WTC11 (cell line): ENCODE results near the gene ATP6V0E1. TPM values are rescaled to one million over a fixed set of nuclear protein-coding genes. Genes with fewer than 3 reads are reported as not detected.

Source experiments
- CREM ChIP-seq: sonication (generic); formaldehyde crosslinking; IDR thresholded peaks from 2 replicates; pipeline ENCODE4 v1.8.1; 2022; ENCODE audit warnings: mild to moderate bottlenecking, missing genetic modification reagents, moderate library complexity
- ETV6 ChIP-seq: sonication (generic); formaldehyde crosslinking; IDR thresholded peaks from 2 replicates; pipeline ENCODE4 v1.8.1; 2022; ENCODE audit warnings: mild to moderate bottlenecking, missing genetic modification reagents
- HMGA2 ChIP-seq: fragments of 250-450 bp; sonication (Bioruptor Pico); IDR thresholded peaks from 2 replicates; pipeline ENCODE4 v1.4.0; 2021; ENCODE audit warnings: mild to moderate bottlenecking, moderate library complexity
- JUN ChIP-seq: sonication (generic); formaldehyde crosslinking; IDR thresholded peaks from 2 replicates; pipeline ENCODE4 v1.8.0; 2023; ENCODE audit warnings: mild to moderate bottlenecking, missing genetic modification reagents
- NFATC4 ChIP-seq: fragments of 250-450 bp; sonication (Bioruptor Pico); IDR thresholded peaks from 2 replicates; pipeline ENCODE4 v1.9.0; 2021; ENCODE audit warnings: mild to moderate bottlenecking
- NFYB ChIP-seq: sonication (generic); formaldehyde crosslinking; conservative IDR thresholded peaks from 2 replicates; pipeline ENCODE4 v1.8.0; 2022; ENCODE audit warnings: low read depth, missing genetic modification reagents
- ZNF219 ChIP-seq: sonication (generic); formaldehyde crosslinking; IDR thresholded peaks from 2 replicates; pipeline ENCODE4 v1.8.0; 2023; ENCODE audit warnings: missing genetic modification reagents, mild to moderate bottlenecking, borderline replicate concordance
- ZNF317 ChIP-seq: sonication (generic); formaldehyde crosslinking; IDR thresholded peaks from 2 replicates; pipeline ENCODE4 v1.8.1; 2023; ENCODE audit warnings: low read depth, mild to moderate bottlenecking, moderate library complexity, missing genetic modification reagents, borderline replicate concordance
- ZNF396 ChIP-seq: fragments of 250-450 bp; sonication (Bioruptor Pico); IDR thresholded peaks from 2 replicates; pipeline ENCODE4 v1.8.0; 2021; ENCODE audit warnings: mild to moderate bottlenecking, moderate library complexity, borderline replicate concordance
- ZNF416 ChIP-seq: fragments of 250-450 bp; sonication (Bioruptor Pico); IDR thresholded peaks from 2 replicates; pipeline ENCODE4 v1.9.0; 2021; ENCODE audit warnings: mild to moderate bottlenecking, inconsistent platforms
- total RNA-seq: library from RNA; stranded (reverse); gene quantifications from 3 replicates; pipeline ENCODE4 v1.2.3, GENCODE V29; 2021
- TF ChIP-seq, protein P1 (sequence below): sonication (generic); formaldehyde crosslinking; IDR thresholded peaks from 2 replicates; pipeline ENCODE4 v1.8.1; 2023; ENCODE audit warnings: mild to moderate bottlenecking, missing genetic modification reagents, moderate library complexity
- TF ChIP-seq, protein P2 (sequence below): sonication (generic); formaldehyde crosslinking; IDR thresholded peaks from 2 replicates; pipeline ENCODE4 v1.8.1; 2022; ENCODE audit warnings: low read depth, missing genetic modification reagents, borderline replicate concordance
- TF ChIP-seq, protein P3 (sequence below): fragments of 250-450 bp; sonication (Bioruptor Pico); conservative IDR thresholded peaks from 2 replicates; pipeline ENCODE4 v1.9.0; 2021; ENCODE audit warnings: mild to moderate bottlenecking
- TF ChIP-seq, protein P4 (sequence below): sonication (generic); formaldehyde crosslinking; IDR thresholded peaks from 2 replicates; pipeline ENCODE4 v1.8.0; 2023; ENCODE audit warnings: missing genetic modification reagents, mild to moderate bottlenecking, borderline replicate concordance
- TF ChIP-seq, protein P5 (sequence below): fragments of 250-450 bp; sonication (Bioruptor Pico); IDR thresholded peaks from 2 replicates; pipeline ENCODE4 v1.9.0; 2021; ENCODE audit warnings: mild to moderate bottlenecking, borderline replicate concordance
- TF ChIP-seq, protein P6 (sequence below): fragments of 250-450 bp; sonication (Bioruptor Pico); IDR thresholded peaks from 2 replicates; pipeline ENCODE4 v2.1.2; 2022; ENCODE audit warnings: mild to moderate bottlenecking, moderate library complexity
- TF ChIP-seq, protein P7 (sequence below): sonication (generic); formaldehyde crosslinking; IDR thresholded peaks from 2 replicates; pipeline ENCODE4 v1.8.1; 2023; ENCODE audit warnings: mild to moderate bottlenecking, missing genetic modification reagents
- TF ChIP-seq, protein P8 (sequence below): sonication (generic); formaldehyde crosslinking; IDR thresholded peaks from 2 replicates; pipeline ENCODE4 v1.8.0; 2022; ENCODE audit warnings: mild to moderate bottlenecking, missing genetic modification reagents

Gene ATP6V0E1
- total RNA-seq, 1 experiment from 2014 or later = 80.9 TPM

DNA sequence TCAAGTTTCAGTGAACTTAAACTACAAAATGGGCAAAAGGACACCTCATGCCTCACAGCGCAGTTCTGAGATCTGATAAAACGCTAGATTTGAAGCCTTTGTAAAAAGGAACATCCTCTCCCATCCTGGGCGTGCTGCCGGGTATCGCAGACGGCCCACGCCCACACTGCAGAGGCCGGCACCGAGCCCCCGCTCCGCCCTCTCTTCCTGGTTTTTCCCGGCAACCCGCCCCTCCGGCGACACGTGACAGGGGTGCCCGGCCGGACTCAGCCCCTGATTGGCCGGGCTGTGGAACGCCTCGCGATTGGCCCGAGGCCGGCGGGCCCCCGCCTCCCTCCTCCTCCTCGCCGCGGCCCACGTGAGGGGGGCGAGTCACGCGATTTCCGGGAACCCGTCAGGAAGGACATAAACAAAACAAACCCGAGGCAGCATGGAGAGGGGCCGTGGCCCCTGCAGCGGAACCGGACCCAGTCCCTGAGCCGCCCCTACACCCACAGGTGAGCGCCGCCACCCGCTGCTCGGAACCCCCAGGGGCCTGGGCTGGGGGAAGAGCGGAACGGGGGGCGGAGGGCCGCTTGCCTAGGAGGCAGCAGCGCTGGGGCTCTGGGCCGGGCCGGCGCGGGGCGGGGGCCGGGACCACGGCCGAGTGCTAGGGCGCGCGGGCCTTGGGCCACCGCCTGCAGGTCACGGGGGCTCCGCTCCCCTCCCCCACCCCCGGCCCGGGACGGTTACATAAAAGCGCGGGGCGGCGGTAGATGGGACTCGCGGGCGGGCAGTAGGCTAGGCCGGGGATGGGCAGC, 72.6 kb downstream of the ATP6V0E1 start, which contains the start of gene CREBRF (continued):
- TF ChIP-seq ETV6 = no peak
- TF ChIP-seq ZNF396 (CRISPR knock-in tag) = no peak
- peak; percentile 68 for TF ChIP-seq NFYB (CRISPR knock-in tag)
- TF ChIP-seq, protein P1, sequence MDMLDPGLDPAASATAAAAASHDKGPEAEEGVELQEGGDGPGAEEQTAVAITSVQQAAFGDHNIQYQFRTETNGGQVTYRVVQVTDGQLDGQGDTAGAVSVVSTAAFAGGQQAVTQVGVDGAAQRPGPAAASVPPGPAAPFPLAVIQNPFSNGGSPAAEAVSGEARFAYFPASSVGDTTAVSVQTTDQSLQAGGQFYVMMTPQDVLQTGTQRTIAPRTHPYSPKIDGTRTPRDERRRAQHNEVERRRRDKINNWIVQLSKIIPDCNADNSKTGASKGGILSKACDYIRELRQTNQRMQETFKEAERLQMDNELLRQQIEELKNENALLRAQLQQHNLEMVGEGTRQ (CRISPR knock-in tag) = peak; percentile 98
- TF ChIP-seq JUN = no peak
- TF ChIP-seq ZNF219 (CRISPR knock-in tag) = no peak
- no peak for TF ChIP-seq HMGA2 (CRISPR knock-in tag)
- no peak for TF ChIP-seq ZNF317 (CRISPR knock-in tag)
- no peak for TF ChIP-seq NFATC4 (CRISPR knock-in tag)
- TF ChIP-seq, protein P2, sequence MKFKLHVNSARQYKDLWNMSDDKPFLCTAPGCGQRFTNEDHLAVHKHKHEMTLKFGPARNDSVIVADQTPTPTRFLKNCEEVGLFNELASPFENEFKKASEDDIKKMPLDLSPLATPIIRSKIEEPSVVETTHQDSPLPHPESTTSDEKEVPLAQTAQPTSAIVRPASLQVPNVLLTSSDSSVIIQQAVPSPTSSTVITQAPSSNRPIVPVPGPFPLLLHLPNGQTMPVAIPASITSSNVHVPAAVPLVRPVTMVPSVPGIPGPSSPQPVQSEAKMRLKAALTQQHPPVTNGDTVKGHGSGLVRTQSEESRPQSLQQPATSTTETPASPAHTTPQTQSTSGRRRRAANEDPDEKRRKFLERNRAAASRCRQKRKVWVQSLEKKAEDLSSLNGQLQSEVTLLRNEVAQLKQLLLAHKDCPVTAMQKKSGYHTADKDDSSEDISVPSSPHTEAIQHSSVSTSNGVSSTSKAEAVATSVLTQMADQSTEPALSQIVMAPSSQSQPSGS (CRISPR knock-in tag) = no peak
- TF ChIP-seq, protein P3, sequence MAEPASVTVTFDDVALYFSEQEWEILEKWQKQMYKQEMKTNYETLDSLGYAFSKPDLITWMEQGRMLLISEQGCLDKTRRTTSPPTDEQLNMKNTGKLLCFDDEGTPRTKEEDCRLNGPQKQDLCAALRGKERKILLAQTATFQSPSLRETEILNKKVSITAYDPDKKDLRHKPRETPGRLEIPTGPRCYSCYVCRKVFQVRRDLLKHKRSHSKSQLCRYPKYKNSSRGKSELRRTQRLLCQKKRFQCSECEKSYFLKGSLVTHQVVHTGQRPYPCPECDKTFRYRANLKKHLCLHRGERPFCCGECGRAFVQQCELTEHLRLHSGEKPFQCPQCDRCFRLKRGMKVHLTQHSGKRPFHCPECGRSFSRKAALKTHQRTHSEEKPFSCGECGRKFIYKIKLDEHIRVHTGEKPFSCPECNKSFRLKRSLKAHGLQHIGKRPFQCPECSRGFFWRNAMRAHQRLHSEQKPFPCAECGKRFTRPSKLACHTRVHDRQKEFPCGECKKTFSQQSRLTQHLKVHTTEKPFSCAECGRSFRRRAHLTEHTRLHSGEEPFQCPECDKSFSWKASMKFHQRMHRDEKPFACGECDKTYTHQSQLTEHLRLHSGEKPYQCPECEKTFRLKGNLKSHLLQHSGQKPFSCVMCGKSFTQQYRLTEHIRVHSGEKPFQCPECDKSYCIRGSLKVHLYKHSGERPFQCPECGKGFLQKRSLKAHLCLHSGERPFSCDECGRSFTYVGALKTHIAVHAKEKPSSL (CRISPR knock-in tag) = no peak
- TF ChIP-seq, protein P4, sequence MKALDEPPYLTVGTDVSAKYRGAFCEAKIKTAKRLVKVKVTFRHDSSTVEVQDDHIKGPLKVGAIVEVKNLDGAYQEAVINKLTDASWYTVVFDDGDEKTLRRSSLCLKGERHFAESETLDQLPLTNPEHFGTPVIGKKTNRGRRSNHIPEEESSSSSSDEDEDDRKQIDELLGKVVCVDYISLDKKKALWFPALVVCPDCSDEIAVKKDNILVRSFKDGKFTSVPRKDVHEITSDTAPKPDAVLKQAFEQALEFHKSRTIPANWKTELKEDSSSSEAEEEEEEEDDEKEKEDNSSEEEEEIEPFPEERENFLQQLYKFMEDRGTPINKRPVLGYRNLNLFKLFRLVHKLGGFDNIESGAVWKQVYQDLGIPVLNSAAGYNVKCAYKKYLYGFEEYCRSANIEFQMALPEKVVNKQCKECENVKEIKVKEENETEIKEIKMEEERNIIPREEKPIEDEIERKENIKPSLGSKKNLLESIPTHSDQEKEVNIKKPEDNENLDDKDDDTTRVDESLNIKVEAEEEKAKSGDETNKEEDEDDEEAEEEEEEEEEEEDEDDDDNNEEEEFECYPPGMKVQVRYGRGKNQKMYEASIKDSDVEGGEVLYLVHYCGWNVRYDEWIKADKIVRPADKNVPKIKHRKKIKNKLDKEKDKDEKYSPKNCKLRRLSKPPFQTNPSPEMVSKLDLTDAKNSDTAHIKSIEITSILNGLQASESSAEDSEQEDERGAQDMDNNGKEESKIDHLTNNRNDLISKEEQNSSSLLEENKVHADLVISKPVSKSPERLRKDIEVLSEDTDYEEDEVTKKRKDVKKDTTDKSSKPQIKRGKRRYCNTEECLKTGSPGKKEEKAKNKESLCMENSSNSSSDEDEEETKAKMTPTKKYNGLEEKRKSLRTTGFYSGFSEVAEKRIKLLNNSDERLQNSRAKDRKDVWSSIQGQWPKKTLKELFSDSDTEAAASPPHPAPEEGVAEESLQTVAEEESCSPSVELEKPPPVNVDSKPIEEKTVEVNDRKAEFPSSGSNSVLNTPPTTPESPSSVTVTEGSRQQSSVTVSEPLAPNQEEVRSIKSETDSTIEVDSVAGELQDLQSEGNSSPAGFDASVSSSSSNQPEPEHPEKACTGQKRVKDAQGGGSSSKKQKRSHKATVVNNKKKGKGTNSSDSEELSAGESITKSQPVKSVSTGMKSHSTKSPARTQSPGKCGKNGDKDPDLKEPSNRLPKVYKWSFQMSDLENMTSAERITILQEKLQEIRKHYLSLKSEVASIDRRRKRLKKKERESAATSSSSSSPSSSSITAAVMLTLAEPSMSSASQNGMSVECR = peak; percentile 63; the same call in 1 of the 2 replicates
- TF ChIP-seq, protein P5, sequence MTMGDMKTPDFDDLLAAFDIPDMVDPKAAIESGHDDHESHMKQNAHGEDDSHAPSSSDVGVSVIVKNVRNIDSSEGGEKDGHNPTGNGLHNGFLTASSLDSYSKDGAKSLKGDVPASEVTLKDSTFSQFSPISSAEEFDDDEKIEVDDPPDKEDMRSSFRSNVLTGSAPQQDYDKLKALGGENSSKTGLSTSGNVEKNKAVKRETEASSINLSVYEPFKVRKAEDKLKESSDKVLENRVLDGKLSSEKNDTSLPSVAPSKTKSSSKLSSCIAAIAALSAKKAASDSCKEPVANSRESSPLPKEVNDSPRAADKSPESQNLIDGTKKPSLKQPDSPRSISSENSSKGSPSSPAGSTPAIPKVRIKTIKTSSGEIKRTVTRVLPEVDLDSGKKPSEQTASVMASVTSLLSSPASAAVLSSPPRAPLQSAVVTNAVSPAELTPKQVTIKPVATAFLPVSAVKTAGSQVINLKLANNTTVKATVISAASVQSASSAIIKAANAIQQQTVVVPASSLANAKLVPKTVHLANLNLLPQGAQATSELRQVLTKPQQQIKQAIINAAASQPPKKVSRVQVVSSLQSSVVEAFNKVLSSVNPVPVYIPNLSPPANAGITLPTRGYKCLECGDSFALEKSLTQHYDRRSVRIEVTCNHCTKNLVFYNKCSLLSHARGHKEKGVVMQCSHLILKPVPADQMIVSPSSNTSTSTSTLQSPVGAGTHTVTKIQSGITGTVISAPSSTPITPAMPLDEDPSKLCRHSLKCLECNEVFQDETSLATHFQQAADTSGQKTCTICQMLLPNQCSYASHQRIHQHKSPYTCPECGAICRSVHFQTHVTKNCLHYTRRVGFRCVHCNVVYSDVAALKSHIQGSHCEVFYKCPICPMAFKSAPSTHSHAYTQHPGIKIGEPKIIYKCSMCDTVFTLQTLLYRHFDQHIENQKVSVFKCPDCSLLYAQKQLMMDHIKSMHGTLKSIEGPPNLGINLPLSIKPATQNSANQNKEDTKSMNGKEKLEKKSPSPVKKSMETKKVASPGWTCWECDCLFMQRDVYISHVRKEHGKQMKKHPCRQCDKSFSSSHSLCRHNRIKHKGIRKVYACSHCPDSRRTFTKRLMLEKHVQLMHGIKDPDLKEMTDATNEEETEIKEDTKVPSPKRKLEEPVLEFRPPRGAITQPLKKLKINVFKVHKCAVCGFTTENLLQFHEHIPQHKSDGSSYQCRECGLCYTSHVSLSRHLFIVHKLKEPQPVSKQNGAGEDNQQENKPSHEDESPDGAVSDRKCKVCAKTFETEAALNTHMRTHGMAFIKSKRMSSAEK (CRISPR knock-in tag) = no peak
- no peak; the same call in 1 of the 2 replicates for TF ChIP-seq CREM (CRISPR knock-in tag)
- TF ChIP-seq ZNF416 (CRISPR knock-in tag) = no peak
- TF ChIP-seq, protein P6, sequence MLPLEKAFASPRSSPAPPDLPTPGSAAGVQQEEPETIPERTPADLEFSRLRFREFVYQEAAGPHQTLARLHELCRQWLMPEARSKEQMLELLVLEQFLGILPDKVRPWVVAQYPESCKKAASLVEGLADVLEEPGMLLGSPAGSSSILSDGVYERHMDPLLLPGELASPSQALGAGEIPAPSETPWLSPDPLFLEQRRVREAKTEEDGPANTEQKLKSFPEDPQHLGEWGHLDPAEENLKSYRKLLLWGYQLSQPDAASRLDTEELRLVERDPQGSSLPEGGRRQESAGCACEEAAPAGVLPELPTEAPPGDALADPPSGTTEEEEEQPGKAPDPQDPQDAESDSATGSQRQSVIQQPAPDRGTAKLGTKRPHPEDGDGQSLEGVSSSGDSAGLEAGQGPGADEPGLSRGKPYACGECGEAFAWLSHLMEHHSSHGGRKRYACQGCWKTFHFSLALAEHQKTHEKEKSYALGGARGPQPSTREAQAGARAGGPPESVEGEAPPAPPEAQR (CRISPR knock-in tag) = no peak
- TF ChIP-seq, protein P7, sequence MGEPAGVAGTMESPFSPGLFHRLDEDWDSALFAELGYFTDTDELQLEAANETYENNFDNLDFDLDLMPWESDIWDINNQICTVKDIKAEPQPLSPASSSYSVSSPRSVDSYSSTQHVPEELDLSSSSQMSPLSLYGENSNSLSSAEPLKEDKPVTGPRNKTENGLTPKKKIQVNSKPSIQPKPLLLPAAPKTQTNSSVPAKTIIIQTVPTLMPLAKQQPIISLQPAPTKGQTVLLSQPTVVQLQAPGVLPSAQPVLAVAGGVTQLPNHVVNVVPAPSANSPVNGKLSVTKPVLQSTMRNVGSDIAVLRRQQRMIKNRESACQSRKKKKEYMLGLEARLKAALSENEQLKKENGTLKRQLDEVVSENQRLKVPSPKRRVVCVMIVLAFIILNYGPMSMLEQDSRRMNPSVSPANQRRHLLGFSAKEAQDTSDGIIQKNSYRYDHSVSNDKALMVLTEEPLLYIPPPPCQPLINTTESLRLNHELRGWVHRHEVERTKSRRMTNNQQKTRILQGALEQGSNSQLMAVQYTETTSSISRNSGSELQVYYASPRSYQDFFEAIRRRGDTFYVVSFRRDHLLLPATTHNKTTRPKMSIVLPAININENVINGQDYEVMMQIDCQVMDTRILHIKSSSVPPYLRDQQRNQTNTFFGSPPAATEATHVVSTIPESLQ (CRISPR knock-in tag) = no peak
- TF ChIP-seq, protein P8, sequence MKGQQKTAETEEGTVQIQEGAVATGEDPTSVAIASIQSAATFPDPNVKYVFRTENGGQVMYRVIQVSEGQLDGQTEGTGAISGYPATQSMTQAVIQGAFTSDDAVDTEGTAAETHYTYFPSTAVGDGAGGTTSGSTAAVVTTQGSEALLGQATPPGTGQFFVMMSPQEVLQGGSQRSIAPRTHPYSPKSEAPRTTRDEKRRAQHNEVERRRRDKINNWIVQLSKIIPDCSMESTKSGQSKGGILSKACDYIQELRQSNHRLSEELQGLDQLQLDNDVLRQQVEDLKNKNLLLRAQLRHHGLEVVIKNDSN (CRISPR knock-in tag) = peak; percentile 99
